Epithelial cell of proximal tubule (primary cell): ENCODE measurements around the gene LY6G5B. TPM values are rescaled to one million over a fixed set of nuclear protein-coding genes. Genes with fewer than 3 reads are reported as not detected.

Source experiments
- DNase-seq: peaks from one replicate; pipeline ENCODE4 v3.0.0-alpha.2; 2011; ENCODE audit warnings: low read depth
- H3K4me3 ChIP-seq: 2 replicates; pipeline ENCODE4 v1.5.1; 2011; ENCODE audit warnings: low read depth, mild to moderate bottlenecking, low read length
- total RNA-seq: library from RNA; depleted of rRNA; stranded (reverse); fragments of >200 nt; gene quantifications from 2 replicates; pipeline ENCODE4 v1.2.3, GENCODE V29; 2015
- TF ChIP-seq, protein P1 (sequence below): conservative IDR thresholded peaks from 2 replicates; pipeline ENCODE4 v1.5.1; 2012; ENCODE audit warnings: low read depth, mild to moderate bottlenecking, low read length

Gene LY6G5B
- total RNA-seq, 1 donor from 2014 or later = 4.0 TPM

DNA sequence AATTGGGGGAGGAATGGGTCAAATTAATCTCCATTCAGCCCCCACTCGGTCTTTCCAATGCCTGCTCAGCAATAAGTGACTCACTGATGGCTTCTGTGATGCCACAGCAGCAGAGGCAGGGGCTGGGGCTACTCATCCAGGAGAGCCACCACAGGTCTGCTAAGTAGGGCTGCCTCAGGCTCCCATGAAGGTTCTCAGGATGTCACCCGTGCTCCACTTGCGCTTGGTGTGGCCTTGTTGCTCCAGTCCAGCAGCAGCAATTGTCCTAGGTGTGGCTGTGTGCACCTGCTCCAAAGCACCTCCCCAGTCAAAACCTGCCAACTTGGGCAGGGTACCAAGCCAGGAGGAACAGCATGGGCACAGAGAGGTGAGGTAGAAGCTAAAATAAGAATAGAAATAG lies 52.4 kb downstream of the LY6G5B start:
- H3K4me3 ChIP-seq = no peak overlapping the region
- no peak for DNase-seq
- TF ChIP-seq, protein P1, sequence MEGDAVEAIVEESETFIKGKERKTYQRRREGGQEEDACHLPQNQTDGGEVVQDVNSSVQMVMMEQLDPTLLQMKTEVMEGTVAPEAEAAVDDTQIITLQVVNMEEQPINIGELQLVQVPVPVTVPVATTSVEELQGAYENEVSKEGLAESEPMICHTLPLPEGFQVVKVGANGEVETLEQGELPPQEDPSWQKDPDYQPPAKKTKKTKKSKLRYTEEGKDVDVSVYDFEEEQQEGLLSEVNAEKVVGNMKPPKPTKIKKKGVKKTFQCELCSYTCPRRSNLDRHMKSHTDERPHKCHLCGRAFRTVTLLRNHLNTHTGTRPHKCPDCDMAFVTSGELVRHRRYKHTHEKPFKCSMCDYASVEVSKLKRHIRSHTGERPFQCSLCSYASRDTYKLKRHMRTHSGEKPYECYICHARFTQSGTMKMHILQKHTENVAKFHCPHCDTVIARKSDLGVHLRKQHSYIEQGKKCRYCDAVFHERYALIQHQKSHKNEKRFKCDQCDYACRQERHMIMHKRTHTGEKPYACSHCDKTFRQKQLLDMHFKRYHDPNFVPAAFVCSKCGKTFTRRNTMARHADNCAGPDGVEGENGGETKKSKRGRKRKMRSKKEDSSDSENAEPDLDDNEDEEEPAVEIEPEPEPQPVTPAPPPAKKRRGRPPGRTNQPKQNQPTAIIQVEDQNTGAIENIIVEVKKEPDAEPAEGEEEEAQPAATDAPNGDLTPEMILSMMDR = no peak

Other genes starting within 250 kb of the LY6G5B start
- gene MICB, start 171.8 kb upstream of the LY6G5B start, total RNA-seq = 13.0 and 40.9 TPM in 2 replicates
- not detected in 2 replicates for gene MCCD1, start 141.0 kb upstream of the LY6G5B start, total RNA-seq
- 304 and 669 TPM in 2 replicates for gene DDX39B, start 128.0 kb upstream of the LY6G5B start, total RNA-seq
- 0.14 and 0.52 TPM in 2 replicates for gene ATP6V1G2, start 123.4 kb upstream of the LY6G5B start, total RNA-seq
- gene NFKBIL1, start 122.4 kb upstream of the LY6G5B start, total RNA-seq = 11.8 and 17.8 TPM in 2 replicates
- gene LTA, start 97.7 kb upstream of the LY6G5B start, total RNA-seq = not detected in 2 replicates
- 13.9 and 14.2 TPM in 2 replicates for gene TNF, start 94.4 kb upstream of the LY6G5B start, total RNA-seq
- gene LTB, start 87.6 kb upstream of the LY6G5B start, total RNA-seq = 12.0 and 50.8 TPM in 2 replicates
- not detected in 2 replicates for gene LST1, start 83.7 kb upstream of the LY6G5B start, total RNA-seq
- gene NCR3, start 77.0 kb upstream of the LY6G5B start, total RNA-seq = not detected in 2 replicates
- gene AIF1, start 54.7 kb upstream of the LY6G5B start, total RNA-seq = not detected in 2 replicates
- gene PRRC2A, start 49.3 kb upstream of the LY6G5B start, total RNA-seq = 81.2 and 93.0 TPM in 2 replicates
- 307 and 331 TPM in 2 replicates for gene BAG6, start 17.3 kb upstream of the LY6G5B start, total RNA-seq
- gene APOM, start 14.1 kb upstream of the LY6G5B start, total RNA-seq = 0.72 and 0.81 TPM in 2 replicates
- gene C6orf47, start 9.2 kb upstream of the LY6G5B start, total RNA-seq = 17.2 and 19.3 TPM in 2 replicates
- gene GPANK1, start 5.0 kb upstream of the LY6G5B start, total RNA-seq = 16.0 and 32.9 TPM in 2 replicates
- gene CSNK2B, start 3.9 kb upstream of the LY6G5B start, total RNA-seq = 313 and 435 TPM in 2 replicates
- gene LY6G5C, start 11.1 kb downstream of the LY6G5B start, total RNA-seq = 0.94 and 1.1 TPM in 2 replicates
- gene ABHD16A, start 33.3 kb downstream of the LY6G5B start, total RNA-seq = 25.4 and 35.6 TPM in 2 replicates
- not detected in 2 replicates for gene LY6G6F, start 36.9 kb downstream of the LY6G5B start, total RNA-seq
- not detected in 2 replicates for gene LY6G6D, start 45.4 kb downstream of the LY6G5B start, total RNA-seq
- not detected in 2 replicates for gene LY6G6C, start 51.8 kb downstream of the LY6G5B start, total RNA-seq
- gene MPIG6B, start 53.4 kb downstream of the LY6G5B start, total RNA-seq = not detected in 2 replicates
- gene DDAH2, start 59.3 kb downstream of the LY6G5B start, total RNA-seq = 61.1 and 87.2 TPM in 2 replicates
- gene CLIC1, start 66.6 kb downstream of the LY6G5B start, total RNA-seq = 938 and 1,262 TPM in 2 replicates
- gene MSH5, start 70.0 kb downstream of the LY6G5B start, total RNA-seq = 18.4 and 30.4 TPM in 2 replicates
- 0.94 and 4.4 TPM in 2 replicates for gene SAPCD1, start 92.7 kb downstream of the LY6G5B start, total RNA-seq
- 0.65 and 2.2 TPM in 2 replicates for gene VWA7, start 107.4 kb downstream of the LY6G5B start, total RNA-seq
- 113 and 166 TPM in 2 replicates for gene VARS1, start 125.8 kb downstream of the LY6G5B start, total RNA-seq
- gene LSM2, start 137.0 kb downstream of the LY6G5B start, total RNA-seq = 112 and 157 TPM in 2 replicates
- gene HSPA1L, start 145.3 kb downstream of the LY6G5B start, total RNA-seq = 0.29 and 0.35 TPM in 2 replicates
- gene HSPA1A, start 145.6 kb downstream of the LY6G5B start, total RNA-seq = 116 and 139 TPM in 2 replicates
- gene HSPA1B, start 157.8 kb downstream of the LY6G5B start, total RNA-seq = 58.4 and 136 TPM in 2 replicates
- 65.2 and 68.6 TPM in 2 replicates for gene NEU1, start 192.8 kb downstream of the LY6G5B start, total RNA-seq
- 12.4 and 24.0 TPM in 2 replicates for gene SLC44A4, start 209.0 kb downstream of the LY6G5B start, total RNA-seq
- gene EHMT2, start 227.7 kb downstream of the LY6G5B start, total RNA-seq = 44.0 and 54.6 TPM in 2 replicates
- gene ZBTB12, start 232.1 kb downstream of the LY6G5B start, total RNA-seq = 1.5 TPM in 2 replicates